Amygdala (tissue), 56 donors: ENCODE measurements around the gene SERPINE2.
A peak's percentile ranks its signal among the peaks of the same experiment; 100 is the strongest.

Experiments used
- DNase-seq, 56 donors: peaks; one replicate each; lab custom pipeline; 2025; lab: John Stamatoyannopoulos, UW

The SERPINE2 gene

DNA sequence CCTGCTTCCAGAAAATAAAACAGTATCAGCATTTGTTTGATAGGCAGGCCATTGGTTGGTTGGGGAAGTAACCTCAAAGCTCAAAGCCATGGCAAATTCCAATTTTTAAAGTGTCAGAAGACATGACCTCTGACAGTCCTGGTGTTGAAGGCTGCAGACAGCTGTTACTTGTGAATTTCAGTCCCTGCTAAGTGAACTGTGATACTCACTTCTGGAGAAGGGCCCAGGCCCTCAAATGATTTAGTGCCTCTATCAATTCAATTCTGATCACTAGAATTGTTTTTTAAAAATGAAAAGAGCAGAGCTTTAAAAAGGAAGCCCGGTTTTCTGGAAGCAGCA is 58.7 kb downstream of the SERPINE2 start:
- no peak for DNase-seq

DNA sequence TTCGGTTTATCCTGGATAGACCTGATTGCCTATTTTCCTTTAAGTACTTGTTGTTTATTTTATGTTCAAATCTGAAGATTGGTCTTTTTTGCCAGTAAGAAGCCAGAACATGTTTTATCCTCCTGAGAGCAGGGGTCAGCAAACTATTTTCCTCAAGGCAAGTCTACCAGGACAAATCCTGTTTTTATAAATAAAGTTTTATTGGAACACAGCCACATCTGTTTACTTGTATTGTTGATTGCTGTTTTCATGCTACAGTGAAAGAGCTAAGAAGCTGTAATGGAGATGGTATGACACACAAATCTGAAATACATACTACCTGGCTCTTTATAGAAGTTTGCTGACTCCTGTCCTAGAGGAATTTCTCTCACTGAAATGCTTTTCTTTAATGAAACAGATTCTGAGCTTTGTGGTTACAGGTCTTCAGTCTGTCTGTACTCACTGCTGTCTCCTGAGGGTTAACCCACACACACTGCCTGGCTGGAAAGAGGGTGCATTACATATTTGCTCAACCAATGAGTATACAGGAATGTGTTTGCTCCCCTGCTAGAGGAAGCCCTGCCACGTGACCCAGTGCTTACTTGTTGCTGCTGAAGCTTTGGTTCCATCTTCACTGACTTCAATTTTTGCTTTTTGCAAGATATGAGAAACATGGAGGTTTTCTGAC is 59.2 kb downstream of the SERPINE2 start:
- DNase-seq, result no peak

DNA sequence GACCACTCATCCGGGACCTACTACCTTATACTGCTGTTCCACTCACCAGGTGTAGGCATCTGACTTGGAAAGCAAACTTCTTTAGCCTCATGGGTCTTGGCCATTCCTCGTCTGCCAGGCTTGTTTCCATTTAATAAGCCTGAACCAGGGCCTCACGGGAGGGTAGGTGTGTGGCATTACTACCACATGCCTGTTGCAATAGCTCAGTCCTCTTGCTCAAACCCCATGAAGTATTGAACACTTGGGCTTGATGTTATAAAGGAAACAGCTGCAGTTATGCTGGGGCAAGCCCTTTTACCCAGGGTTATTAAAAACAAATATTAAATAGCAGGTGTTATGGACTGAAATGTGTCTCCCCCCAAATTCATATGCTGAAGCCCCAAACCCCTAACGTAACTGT is 60.6 kb downstream of the SERPINE2 start:
- no peak for DNase-seq

DNA sequence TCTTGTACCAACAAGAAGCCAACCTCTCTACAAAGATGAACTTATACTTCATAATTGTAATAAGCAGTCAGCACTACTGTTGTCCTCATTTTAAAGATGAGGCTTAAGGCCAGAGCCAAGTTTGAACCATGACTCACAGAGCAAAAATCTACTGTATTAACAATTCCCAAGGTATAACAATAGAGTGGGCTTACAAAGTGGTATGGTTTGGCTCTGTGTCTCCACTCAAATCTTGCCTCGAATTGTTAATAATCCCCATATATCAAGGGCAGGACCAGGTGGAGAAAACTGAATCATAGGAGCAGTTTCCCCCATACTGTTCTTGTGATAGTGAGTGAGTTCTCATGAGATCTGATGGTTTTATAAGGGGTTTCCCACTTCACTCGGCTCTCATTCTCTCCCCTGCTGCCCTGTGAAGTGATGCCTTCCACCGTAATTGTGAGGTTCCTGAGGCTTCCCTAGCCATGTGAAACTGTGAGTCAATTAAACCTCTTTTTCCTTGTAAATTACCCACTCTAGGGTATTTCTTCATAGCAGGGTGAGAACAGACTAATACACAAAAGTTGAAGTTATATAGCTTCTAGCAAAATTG is 62.4 kb downstream of the SERPINE2 start:
- no peak for DNase-seq

DNA sequence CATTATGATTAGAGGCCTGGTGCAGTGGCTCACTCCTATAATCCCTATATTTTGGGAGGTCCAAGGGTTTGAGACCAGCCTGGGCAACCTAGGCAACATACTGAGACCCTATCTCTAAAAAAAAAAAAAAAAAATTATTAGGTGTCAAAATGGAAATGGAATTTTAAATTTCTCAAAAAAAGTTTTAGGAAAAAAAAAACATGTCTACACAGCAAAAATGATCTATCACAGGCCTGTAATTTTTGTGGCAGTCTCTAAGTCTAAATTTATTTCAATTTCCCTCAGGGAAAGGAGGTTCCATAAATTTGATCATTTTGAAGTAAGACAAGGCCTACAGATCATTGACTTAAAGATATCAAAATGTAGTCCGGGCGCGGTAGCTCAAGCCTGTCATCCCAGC is 65.5 kb downstream of the SERPINE2 start:
- no peak for DNase-seq

DNA sequence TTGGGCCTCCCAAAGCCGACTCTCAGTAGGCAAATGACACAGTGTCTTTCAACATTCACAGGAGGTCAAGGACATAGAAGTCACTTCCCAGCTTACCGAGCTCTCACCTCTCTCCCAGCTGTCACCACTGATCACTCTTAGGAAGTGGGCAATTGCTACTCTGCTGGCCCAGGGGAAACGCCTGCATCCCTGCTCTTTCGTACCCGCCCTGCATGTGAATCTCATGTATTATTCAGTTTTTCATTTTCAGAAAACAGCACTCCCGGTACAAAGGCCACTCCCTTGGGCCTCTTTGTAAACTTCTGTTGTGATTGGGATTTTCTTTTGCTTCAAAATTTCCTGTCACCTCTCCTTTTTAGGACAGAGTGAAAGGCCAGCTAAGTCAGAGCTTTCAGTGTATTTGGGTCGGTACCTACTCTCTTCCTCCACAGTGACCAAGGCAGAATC is 66.4 kb downstream of the SERPINE2 start:
- no peak for DNase-seq

DNA sequence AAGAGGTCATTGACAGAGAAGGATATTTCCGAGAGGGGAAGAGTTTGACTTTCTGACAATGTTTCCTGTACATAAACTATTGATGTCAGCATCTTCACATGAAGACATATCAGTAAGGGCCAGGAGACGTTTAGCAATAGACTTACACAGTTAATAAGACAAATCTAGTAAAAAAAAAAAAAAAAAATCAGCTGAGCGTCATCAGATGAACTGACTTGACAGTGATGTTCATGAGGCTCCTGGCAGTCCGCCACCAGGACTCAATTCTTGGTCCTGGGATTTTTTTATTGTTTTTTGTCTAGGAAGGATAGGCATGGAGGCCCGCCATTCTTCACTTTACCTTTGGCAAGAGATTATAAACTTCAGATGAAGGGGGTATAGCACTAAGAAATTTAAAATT is 67.4 kb downstream of the SERPINE2 start:
- no peak for DNase-seq

DNA sequence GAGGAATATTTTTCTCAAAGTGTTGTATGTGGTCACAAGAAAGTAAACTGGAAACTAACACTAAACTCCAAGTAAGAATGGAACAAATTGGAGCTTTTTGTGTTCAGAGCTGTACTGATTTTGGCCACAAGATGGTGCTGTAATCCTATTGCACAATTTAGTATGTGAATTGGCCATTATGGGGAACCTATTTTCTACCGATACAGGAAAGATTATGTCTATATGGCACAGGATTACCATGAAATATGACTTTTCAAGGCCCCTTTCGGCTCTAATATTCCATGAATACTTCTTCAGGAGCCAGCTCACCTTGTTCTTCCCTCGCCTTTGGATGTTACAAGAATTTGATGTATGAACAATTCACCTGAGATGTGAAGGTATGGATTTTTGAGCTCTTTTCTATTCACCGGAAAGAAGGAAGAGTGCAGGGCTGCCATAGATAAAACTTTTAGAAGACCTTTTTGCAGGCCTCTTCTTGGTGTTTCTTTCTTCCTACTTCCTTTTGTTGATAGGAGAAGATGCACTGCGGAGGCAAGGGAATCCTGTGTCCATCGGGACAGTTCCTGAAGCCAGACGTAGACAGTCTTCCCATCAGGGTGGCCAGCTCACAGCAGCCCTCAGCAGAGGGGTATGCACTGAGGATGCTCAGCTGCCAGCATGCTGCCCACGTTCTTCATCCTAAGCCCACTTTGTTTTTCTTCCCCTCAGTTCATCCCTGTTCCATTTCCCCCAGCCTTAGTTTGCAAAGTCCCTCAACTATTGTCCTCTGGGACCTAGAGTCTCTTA is 68.5 kb downstream of the SERPINE2 start:
- peak in 16 of 56 donors; percentile 2 to 79 (median 13) for DNase-seq

DNA sequence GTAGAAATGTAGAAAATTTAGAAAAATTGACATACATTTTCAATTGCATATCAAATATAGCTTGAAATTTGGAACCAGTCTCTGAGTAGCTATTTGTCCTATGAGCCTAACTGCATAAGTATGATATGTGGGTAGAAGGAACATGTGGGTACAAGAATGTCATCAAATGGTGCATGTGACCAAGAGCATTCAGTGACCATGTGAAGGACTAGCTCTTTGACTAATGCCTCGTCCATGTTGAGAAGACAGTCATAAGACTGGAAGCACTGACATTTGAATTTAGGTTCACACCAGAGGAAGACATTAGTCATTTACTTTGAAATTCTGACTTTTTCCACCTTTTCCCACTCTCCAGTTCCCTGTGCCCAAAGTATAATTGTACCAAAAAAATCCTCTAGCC is 69.2 kb downstream of the SERPINE2 start:
- no peak for DNase-seq

DNA sequence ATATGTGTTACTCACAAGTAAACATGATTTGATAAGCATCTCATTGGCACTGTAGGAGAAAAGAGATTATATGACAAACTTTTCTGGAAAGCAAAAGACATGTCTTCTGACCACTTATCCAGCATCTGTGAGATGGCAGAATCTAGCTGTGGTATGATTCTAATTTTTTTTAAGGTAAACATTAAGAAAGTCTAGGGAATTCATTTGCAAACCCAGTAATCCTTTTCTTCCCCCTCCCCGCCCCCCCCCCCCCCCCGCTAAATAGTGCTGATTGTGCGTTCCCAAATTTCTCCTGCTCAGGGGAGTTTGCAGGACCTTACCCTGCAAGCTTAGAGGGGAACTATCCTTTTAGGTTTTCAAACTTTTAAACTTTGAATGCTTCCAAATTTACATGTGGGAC is 69.8 kb downstream of the SERPINE2 start:
- DNase-seq, result no peak

DNA sequence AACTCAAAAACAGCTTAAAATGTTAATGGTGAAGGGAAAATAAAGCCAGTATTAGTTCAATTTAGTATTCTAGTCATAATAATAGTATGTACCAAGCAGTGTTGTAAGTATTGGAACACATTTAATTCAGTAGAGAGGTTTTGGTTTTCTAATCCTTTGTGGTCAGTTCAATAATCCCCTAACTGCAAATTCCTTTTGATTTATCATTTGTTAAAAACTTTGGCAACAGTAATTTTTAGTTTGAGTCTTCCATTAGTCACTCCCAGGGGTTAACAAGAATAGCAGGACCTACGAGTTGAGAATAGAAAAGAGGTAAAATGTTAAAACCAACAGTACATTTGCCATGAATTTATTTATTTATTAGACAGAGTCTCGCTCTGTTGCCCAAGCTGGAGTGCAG is 71.1 kb downstream of the SERPINE2 start:
- DNase-seq, result no peak

DNA sequence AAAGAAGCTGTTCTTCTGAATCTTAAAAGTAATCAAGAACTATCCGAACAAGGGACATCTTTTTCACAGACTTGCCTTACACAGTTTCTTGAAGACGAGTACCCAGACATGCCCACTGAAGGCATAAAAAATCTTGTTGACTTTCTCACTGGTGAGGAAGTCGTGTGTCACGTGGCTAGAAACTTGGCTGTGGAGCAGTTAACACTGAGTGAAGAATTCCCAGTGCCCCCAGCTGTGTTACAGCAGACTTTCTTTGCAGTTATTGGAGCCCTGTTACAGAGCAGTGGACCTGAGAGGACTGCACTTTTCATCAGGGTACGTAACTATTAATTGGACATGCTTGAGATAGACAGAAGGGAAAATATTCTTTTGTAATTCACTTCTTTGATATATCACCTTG is 79.4 kb downstream of the SERPINE2 start:
- DNase-seq, result peak in 15 of 56 donors; percentile 1 to 52 (median 9)

DNA sequence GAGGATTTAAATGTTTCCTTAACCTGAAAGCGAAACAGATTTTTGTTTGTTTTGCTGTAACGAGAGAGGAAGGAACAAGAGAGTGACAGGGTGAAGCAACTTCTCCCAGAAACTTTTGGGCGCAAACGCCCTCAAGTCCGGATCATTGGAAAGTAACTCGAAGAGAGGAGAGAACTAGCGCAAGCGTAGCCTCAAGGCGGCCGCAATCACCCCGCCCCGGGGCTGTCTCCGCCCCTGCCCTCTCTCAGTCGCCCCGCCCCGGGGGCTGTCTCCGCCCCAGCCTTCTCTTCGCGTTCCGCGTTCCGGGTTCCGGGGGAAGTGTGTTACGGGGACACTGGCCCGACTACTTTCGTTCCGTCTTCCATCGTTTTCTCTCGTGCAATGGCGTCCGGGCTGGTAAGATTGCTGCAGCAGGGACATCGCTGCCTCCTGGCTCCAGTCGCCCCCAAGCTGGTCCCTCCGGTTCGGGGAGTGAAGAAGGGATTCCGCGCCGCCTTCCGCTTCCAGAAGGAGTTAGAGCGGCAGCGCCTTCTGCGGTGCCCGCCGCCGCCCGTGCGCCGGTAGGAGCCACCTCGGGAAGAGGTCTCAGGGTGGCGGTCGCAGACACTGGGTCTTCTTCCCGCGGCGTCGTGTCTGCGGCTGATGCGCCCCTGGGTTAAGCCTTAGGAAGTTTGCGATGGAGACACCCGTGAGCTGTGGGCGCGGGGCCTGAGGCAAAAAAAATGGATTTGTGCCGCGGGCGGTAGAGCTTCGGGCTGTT is 81.8 kb downstream of the SERPINE2 start, which contains the start of gene MRPL44:
MRPL44 (plus strand) TSS at position 372 of the 760 bp plus-strand sequence; CDS start at position 382, 10 bp downstream.
- DNase-seq, result peak; percentile 79 to 99 (median 94)

DNA sequence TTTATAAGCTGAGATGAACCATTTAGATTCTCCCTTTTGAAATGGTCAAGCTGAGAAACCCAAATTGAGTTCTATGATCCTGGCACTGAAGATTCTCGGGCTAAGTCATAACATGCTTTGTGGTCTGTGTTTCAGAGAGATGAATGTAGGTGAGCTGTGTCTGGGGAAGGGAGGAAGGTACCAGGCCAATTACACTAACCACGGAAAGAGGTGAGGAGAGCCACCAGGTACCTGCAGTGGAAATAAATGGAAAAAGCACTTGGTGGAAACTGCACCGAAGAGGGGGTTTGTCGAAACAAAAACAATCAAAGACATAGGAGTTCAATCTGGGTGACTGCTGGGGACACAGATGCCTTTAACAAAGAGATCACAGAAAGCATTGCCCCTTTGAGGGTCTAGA is 82.8 kb downstream of the SERPINE2 start:
- no peak for DNase-seq

DNA sequence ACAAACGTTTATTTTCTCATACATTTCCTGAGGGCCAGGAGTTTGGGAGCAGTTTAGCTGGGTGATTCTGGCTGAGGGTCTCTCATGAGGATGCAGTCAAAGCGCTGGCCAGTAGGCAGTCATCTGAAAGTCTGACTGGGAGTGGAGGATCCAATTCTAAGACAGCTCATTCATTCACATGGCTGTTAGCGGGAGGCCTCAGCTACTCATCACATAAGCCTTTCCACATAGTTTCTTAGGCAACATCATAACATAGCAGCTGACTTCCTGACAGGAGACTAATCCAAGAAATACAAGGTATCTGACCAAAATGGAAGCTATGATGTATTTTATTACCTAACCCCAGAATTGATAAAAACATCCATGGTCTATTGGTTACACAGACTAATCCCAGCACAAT is 84.7 kb downstream of the SERPINE2 start:
- no peak for DNase-seq

DNA sequence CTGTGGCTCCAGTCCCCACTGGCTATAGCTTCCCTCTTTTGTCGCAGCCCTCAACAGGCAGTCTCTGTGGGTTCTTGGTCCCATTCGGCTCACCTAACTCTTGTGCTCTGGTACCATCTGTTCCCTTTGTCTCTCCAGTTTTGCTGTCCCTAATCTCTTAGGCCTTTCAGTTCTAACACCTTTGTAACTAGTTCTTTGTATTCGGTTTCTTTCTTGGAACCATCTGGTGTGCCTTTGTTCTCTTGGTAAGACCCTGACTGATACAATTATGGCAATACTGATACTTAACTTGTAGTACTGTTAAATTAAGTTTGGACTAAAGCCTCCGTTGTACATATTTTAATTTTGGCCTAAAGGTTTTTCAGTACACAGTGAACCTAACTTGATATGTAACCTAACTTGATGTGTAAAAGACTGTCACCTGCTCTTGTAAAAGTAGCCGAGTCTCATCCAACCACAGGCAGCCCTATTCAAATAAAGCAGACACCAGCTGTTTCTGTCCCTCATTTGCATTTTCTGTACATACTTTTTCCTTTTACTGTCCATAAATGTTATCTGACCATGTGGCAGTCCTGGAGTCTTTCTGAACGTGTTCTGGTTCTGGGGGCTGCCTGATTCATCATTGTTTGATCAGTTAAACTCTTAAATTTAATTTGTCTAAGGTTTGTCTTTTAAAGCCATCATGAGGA is 86.7 kb downstream of the SERPINE2 start:
- DNase-seq, result no peak

DNA sequence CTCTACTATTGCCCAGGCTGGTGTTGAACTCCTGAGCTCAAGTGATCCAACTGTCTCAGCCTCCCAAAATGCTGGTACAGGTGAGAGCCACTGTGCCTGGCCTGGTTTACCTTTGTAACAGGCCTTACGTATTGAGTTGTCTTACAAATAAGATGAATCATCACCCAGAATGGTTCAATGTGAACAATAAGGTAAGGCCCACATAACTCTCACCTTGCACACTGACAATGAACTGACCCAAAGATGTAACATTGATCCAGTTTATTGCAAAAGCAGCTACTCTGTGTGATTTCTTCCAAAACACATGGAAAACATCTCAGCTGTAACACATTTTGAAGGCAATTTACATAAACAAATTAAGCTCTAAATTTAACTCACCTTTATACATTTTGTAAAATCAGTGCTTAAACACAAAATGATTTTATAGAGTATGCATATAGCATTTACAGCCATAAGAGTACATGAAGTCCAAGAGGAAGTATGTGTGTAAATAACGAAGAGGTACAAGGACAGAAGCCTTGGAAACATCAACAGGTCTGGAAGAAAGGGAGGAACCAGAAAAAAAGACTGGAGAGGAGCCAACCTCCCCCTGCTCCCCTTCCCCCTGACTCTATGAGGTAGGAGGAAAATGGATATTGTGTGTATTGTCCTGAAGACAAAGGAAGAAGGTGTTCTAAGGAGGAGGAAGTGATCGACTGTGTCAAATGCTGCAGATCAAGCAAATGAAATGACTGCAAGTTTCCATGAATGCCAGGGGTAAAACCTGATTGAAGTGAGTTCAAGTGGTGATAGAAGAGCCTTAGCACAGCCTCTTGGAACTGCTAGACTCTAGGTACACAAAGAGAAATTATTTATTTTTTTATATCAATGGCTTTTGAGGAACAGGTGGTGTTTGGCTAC is 88.4 kb downstream of the SERPINE2 start:
- DNase-seq, result no peak

DNA sequence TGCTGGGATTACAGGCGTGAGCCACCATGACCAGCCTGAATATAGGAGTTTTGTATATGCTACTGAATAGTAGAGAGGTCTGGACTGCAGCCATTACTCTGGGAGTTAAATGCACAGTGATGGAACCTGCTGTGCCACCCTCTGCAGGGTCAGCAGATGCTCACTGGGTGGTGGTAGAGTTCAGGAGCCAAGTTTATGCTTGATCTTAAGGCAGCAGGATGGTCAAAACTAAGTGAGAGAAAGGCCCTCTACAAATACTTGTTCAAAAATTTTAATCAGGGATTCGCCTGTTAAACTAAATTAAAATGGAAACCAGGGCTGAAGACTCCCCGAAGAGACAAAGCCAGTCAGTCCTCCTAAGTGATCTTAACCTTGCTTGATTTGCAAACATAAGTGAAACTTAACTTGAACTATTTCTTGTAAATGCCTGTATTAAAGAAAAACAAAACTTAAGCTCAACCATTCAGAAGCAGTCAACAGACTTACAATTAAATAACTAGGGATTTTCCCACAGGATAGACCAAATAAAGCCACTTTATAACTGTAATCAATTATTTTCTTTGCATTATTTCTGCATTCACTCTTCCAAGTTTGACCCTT is 89.7 kb downstream of the SERPINE2 start:
- no peak for DNase-seq

DNA sequence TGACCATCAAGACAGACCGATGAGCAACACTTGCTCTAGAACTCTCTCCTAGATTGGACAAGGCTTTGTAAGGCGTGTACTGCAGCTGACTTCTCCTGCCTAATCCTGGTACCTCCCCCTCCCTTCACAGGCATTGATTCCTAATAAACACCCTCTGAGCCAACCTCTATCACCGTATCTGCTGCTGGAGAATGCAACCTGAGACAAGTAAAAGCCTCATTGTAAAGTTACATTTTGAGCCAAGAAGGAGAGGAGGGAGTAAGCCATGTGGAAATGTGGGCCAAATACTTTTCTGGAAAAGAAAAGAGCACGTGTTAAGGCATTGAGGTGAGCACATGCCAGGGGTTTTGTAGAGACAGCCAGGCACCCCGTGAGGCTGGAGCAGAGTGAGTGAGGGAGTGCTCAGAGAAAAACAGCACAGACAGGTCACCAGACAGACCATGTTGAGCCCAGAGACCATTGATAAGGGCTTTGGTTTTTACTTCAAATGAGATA is 91.3 kb downstream of the SERPINE2 start:
- DNase-seq, result no peak
